Chondrocyte (in vitro differentiated cells): ENCODE results near the gene KIF1A. TPM values are rescaled to one million over a fixed set of nuclear protein-coding genes. Genes with fewer than 3 reads are reported as not detected.
A peak's percentile ranks its signal among the peaks of the same experiment; 100 is the strongest.

Source experiments
- DNase-seq: peaks from one replicate; pipeline ENCODE4 v3.0.0; 2021; ENCODE audit warnings: mixed read lengths, low spot score
- H3K27ac Mint-ChIP-seq: one replicate; pipeline ENCODE4 v1.8.0; 2021; ENCODE audit warnings: mild to moderate bottlenecking, moderate library complexity, mixed read lengths; ENCODE audit not compliant: unreplicated experiment
- H3K27me3 Mint-ChIP-seq: 2 replicates; pipeline ENCODE4 v1.8.0; 2021; ENCODE audit warnings: low read depth, mixed read lengths
- H3K36me3 Mint-ChIP-seq: 2 replicates; pipeline ENCODE4 v1.8.0; 2021; ENCODE audit warnings: low read depth, mixed read lengths
- H3K4me1 Mint-ChIP-seq: 2 replicates; pipeline ENCODE4 v1.8.0; 2021; ENCODE audit warnings: low read depth, mild to moderate bottlenecking, mixed read lengths
- H3K4me3 Mint-ChIP-seq: one replicate; pipeline ENCODE4 v1.8.0; 2021; ENCODE audit warnings: mild to moderate bottlenecking, moderate library complexity, mixed read lengths; ENCODE audit not compliant: unreplicated experiment
- H3K9me3 Mint-ChIP-seq: 2 replicates; pipeline ENCODE4 v1.8.0; 2021; ENCODE audit warnings: low read depth, mixed read lengths
- CTCF ChIP-seq: fragments of 200-600 bp; sonication (generic); IDR thresholded peaks from 2 replicates; pipeline ENCODE4 v1.5.0; 2021; ENCODE audit warnings: antibody characterized with exemption, mild to moderate bottlenecking, moderate library complexity
- total RNA-seq: library from RNA; stranded (reverse); gene quantifications from 3 replicates; pipeline ENCODE4 v1.2.1, GENCODE V29; 2021

Gene KIF1A
- total RNA-seq, 1 donor from 2014 or later = 60.0 TPM

DNA sequence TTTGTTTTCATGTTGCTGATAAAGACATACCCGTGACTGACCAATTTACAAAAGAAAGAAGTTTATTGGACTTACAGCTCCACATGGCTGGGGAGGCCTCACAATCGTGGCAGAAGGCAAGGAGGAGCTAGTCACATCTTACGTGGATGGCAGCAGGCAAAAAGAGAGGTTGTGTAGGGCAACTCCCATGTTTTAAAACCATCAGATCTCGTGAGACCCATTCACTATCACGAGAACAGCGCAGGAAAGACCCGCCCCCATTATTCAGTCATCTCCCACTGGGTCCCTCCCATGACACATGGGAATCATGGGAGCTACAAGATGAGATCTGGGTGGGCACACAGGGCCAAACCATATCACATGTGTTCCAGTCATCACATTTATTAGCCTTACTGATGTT, 111.6 kb downstream of the KIF1A start:
- peaks cover 43% of the 10 kb centered on the region for H3K27me3 Mint-ChIP-seq
- peaks cover 3% of the 10 kb centered on the region for H3K36me3 Mint-ChIP-seq
- TF ChIP-seq CTCF = no peak
- H3K4me1 Mint-ChIP-seq = no peaks in the 10 kb centered on the region
- no peak for DNase-seq
- H3K4me3 Mint-ChIP-seq = no peak overlapping the region
- H3K9me3 Mint-ChIP-seq = no peaks in the 10 kb centered on the region
- H3K27ac Mint-ChIP-seq = no peak overlapping the region

DNA sequence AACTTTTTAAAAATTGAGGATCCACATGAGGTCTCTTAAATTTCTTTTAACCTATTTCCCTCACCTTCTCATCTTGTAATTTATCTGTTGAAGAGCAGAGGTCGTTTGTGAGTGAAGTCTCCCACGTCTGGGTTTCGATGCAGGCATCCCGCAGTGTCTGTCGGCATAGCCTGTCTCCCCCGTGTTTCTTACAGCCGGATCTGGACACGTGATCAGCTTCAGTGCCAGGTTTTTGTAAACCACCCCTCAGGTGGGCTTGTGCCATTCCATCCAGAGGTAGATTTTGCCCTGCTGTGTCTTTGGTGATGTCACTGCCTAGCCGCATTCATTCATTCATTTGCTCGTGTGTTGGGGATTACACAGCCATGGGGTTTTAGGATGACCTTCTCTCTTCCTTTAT, 112.2 kb downstream of the KIF1A start:
- H3K36me3 Mint-ChIP-seq = peaks cover 3% of the 10 kb centered on the region
- H3K4me3 Mint-ChIP-seq = no peak overlapping the region
- no peak for DNase-seq
- no peak overlapping the region for H3K27ac Mint-ChIP-seq
- H3K9me3 Mint-ChIP-seq = no peaks in the 10 kb centered on the region
- H3K27me3 Mint-ChIP-seq = peaks cover 49% of the 10 kb centered on the region
- no peaks in the 10 kb centered on the region for H3K4me1 Mint-ChIP-seq
- TF ChIP-seq CTCF = no peak

DNA sequence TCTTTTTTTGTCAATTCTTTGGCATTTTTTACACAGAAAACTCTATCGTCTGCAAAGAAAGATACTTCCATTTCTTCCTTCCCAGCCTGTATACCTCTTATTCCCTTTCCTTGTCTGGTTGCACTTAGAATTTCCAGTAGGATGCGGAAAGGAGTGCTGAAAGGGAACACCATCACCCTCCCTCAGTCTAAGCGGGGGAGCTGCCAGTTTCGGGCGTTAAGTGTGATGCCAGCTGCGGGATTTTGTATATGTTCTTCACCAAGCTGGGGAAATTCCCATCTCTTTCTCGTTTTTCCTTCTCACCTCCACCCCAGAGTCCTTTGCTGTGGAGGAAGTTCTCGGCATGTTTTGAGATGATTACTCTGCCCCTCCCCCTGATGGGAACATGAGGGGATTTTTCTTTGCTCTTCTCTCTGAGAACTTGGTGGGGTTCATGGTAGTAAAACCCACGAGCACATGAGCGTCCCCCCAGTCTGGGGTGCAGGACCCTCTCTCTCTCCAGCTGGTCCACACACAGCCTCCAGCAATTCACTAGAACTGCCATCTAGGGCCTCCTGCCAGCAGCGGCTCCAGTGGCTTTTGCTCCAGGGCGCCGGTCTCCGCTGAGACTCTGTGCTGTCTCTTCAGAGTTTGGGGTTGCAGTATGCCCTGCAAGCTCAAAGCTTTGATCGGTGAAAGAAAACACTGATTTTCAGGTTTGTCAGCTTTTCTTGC, 112.8 kb downstream of the KIF1A start:
- Mint-ChIP-seq H3K27ac (no peak overlapping the region), H3K4me3 (no peak overlapping the region), H3K27me3 (peaks cover 54% of the 10 kb centered on the region), H3K9me3 (no peaks in the 10 kb centered on the region), H3K36me3 (peaks cover 3% of the 10 kb centered on the region), H3K4me1 (no peaks in the 10 kb centered on the region)
- no peak for TF ChIP-seq CTCF
- peak; percentile 56 for DNase-seq

GRCh38 chr2:240705204-240705791, 114.7 kb downstream of the KIF1A start:
- H3K27ac Mint-ChIP-seq = no peak overlapping the region
- TF ChIP-seq CTCF = no peak

DNA sequence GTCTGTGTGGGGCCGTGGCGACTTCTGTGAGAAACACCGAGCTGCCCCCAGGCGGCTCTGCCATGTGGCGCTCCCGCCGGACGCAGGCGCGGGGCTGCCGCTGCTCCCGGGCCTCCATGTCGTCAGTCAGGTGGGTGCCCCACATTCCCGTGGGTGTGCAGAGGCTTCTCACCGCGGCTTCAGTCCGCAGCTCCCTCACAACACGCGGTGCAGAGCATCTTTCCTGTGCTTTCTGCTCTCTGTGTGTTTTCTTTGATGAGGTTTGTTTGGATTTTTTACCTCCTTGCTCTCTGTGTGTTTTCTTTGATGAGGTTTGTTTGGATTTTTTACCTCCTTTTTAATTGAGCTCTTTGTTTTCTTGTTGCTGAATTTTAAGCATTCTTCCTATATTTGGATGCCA, 115.4 kb downstream of the KIF1A start:
- H3K4me3 Mint-ChIP-seq = no peak overlapping the region
- H3K27me3 Mint-ChIP-seq = peaks cover 48% of the 10 kb centered on the region
- H3K27ac Mint-ChIP-seq = no peak overlapping the region
- H3K36me3 Mint-ChIP-seq = peaks cover 1% of the 10 kb centered on the region
- DNase-seq = peak; percentile 87
- H3K9me3 Mint-ChIP-seq = no peaks in the 10 kb centered on the region
- no peaks in the 10 kb centered on the region for H3K4me1 Mint-ChIP-seq
- TF ChIP-seq CTCF = no peak

More at GRCh38 chr2:240705204-240705791, 114.7 kb downstream of the KIF1A start:
- Mint-ChIP-seq H3K27me3 (peaks cover 51% of the 10 kb centered on the region), H3K4me3 (no peak overlapping the region), H3K36me3 (peaks cover 1% of the 10 kb centered on the region), H3K4me1 (no peaks in the 10 kb centered on the region), H3K9me3 (no peaks in the 10 kb centered on the region)
- peak; percentile 56 for DNase-seq
